GM12865 (cell line): Measurements from ENCODE around the gene GALNT17.
A peak's percentile ranks its signal among the peaks of the same experiment; 100 is the strongest.

ENCODE experiments used
- DNase-seq: peaks from one replicate; pipeline ENCODE4 v3.0.0; 2010; ENCODE audit warnings: low read depth
- H3K4me3 ChIP-seq: 2 replicates; pipeline ENCODE4 v1.5.1; 2011; ENCODE audit warnings: mild to moderate bottlenecking, low read depth, low read length, control low read depth
- TF ChIP-seq, protein P1 (sequence below): IDR thresholded peaks from 2 replicates; pipeline ENCODE4 v1.5.1; 2011; ENCODE audit warnings: low read length, control low read depth, low read depth, inconsistent platforms; ENCODE audit not compliant: insufficient read depth; ENCODE audit errors: missing control alignments

Gene GALNT17

DNA sequence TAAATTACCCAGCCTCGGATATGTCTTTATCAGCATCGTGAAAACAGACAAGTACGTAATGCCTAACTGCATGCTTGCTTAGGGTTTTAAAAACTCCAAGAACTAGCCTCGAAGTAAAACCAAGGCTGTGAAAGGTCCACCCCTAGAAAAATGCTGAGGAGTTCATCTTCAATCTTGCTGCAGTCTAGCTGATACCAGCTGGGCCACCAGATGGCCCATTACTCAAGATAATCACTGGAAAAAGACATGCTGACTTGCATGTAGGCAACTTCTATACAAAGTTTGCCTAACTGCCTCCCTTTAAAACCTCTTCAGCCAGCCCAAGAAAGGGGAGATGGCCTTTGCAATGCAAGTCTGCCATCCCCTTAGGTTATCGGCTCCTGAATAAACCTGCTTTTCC, 614.1 kb downstream of the GALNT17 start:
- no peak for DNase-seq
- TF ChIP-seq, protein P1, sequence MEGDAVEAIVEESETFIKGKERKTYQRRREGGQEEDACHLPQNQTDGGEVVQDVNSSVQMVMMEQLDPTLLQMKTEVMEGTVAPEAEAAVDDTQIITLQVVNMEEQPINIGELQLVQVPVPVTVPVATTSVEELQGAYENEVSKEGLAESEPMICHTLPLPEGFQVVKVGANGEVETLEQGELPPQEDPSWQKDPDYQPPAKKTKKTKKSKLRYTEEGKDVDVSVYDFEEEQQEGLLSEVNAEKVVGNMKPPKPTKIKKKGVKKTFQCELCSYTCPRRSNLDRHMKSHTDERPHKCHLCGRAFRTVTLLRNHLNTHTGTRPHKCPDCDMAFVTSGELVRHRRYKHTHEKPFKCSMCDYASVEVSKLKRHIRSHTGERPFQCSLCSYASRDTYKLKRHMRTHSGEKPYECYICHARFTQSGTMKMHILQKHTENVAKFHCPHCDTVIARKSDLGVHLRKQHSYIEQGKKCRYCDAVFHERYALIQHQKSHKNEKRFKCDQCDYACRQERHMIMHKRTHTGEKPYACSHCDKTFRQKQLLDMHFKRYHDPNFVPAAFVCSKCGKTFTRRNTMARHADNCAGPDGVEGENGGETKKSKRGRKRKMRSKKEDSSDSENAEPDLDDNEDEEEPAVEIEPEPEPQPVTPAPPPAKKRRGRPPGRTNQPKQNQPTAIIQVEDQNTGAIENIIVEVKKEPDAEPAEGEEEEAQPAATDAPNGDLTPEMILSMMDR: no peak
- H3K4me3 ChIP-seq: no peak overlapping the region

DNA sequence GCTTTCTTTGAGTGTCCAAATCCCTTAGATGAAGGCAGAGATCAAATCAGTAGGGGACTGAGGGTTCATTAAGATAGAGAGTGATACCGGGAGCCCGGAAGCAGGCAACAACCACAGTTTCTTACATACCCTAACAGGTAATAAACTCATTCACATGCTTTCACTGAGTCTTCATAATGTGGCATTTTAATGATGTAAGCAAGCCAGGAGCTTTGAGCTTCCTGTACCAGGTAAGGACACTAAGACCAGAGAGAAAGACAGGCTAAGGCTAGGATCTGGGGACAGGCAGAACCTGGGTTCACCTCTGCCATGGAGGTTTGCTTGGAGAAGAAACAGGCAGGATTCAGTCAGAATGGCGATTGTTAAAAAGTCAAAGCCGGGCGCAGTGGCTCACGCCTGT, 618.3 kb downstream of the GALNT17 start:
- no peak overlapping the region for H3K4me3 ChIP-seq
- no peak for DNase-seq
- TF ChIP-seq, protein P1: no peak

DNA sequence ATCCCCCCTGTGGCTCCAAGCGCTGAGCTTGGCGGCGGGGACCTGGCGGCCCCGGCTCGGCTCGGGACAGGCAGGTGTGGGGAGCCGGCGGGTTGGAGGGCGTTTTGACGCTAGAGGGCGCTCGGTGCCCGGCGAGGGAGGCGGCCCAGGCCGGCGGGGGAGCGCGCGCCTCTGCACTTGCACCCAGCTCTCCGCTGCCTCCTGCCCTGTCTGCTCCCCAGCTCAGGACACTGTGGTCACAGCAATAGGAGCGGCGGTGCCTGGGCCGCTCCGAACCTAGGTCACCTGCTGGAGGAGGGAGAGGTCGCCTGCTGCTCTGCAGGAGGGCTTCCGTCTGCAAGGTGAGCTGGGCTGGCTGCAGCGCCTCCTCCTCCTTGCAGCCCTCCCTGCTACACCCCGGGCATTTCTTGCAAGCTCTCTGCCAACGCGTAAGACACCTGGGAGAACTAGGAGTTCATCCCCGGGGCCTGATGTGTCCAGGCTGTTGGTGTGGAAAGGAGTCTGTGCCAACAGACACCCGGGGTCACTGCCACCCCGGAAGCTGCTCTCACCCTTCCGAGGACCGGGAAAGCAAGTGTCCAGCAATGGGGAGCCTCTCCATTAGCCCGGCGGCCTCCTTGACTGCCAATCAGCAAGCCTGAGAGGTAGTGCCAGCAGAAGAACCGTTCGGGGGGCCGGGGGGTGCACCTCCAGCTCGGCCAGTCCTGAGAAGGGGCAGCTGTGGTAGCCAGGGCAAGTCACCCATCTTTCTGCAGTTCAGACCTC, 620.4 kb downstream of the GALNT17 start:
- no peak overlapping the region for H3K4me3 ChIP-seq
- TF ChIP-seq, protein P1: peak; percentile 48
- peak; percentile 30 for DNase-seq

DNA sequence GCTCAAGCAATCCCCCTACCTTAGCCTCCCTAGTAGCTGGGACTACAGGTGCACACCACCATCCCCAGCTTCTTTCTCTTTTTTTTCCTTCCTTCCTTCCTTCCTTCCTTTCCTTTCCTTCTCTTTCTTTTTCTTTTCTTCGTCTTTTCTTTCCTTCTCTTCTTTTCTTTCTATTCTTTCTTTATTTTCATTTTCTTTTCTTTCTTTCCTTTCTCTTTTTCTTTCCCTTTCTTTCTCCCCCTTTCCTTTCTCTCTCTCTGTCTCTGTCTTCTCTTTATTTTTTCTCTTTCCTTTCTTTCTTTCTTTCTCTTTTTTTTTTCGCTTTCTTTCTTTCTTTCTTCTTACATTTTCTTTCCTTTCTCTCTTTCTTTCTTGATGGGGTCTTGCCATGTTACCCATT, 621.3 kb downstream of the GALNT17 start:
- TF ChIP-seq, protein P1: no peak
- DNase-seq: no peak
- no peak overlapping the region for H3K4me3 ChIP-seq

DNA sequence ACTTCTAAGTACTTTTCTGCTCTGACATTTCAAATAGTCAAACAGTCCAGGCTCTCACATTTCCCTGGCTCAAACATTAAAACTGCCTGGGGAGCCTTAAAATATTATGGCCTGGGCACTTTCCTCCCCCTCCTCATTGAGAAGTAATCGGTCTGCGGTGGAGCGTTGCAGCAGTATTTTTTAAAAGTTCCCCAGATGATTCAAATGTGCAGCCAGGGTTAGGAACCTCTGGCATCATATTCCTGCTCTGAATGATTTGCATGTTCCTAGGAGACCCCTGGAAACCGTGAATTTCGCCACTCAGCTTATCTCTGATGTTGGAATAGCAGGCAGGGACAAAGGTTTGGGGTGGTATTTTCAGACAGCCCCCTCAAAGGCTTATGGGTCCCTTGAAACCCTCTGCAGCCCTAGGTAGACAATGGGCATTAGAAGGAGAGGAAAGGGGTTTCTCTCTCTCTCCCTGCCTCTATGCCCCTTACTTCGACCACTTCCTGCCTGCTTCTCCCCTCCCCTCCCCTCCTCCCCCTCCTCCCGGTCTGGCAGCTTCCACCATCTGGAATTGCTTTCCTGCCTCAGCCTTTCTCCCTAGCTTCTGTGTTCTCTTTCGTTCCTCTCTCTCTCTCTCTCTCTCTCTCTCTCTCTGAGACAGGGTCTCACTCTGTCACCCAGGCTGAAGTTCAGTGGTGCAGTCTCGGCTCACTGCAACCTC, 622.2 kb downstream of the GALNT17 start:
- TF ChIP-seq, protein P1: no peak
- DNase-seq: no peak
- no peak overlapping the region for H3K4me3 ChIP-seq

DNA sequence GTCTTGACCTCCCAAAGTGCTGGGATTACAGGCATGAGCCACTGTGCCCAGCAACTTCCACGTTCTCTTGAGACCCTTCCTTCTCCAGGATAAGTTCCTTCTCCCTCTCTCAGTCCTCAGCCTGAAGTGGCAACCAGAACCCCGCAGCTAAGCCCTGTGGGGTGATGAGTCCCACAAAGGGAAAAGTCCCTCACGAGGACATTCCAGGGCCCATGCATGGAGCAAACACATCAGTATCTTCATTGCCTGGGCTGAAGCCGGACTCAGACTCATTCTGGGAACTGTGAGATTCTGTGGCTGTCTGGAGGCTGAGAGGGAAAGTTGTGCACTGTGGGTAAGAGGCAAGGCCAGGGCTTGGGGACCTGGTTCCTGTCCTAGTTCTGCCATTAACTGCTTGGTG, 622.9 kb downstream of the GALNT17 start:
- no peak overlapping the region for H3K4me3 ChIP-seq
- TF ChIP-seq, protein P1: no peak
- DNase-seq: no peak
